K562 (cell line): ENCODE measurements around the gene AGO3. TPM values are rescaled to one million over a fixed set of nuclear protein-coding genes. Genes with fewer than 3 reads are reported as not detected.

ENCODE experiments used
- BACH1 ChIP-seq: fragments of 200-800 bp; sonication (Bioruptor generic); IDR thresholded peaks from 2 replicates; pipeline ENCODE4 v1.6.1; 2016; ENCODE audit warnings: missing genetic modification characterization, missing compliant biosample characterization
- BMI1 ChIP-seq: fragments of 150-350 bp; IDR thresholded peaks from 2 replicates; pipeline ENCODE4 v1.6.1; 2014; ENCODE audit warnings: low read length
- CHD2 ChIP-seq: IDR thresholded peaks from 2 replicates; pipeline ENCODE4 v1.6.1; 2011; ENCODE audit warnings: low read depth, low read length
- FOXJ3 ChIP-seq: sonication (generic); formaldehyde crosslinking; IDR thresholded peaks from 2 replicates; pipeline ENCODE4 v1.4.0; 2020; ENCODE audit warnings: mild to moderate bottlenecking, missing genetic modification reagents
- HSF4 ChIP-seq: fragments of 250-450 bp; sonication (Bioruptor Pico); IDR thresholded peaks from 2 replicates; pipeline ENCODE4 v2.1.2; 2022; ENCODE audit warnings: mild to moderate bottlenecking, moderate library complexity, borderline replicate concordance
- KLF16 ChIP-seq: IDR thresholded peaks from 2 replicates; pipeline ENCODE4 v1.6.1; 2016; ENCODE audit warnings: antibody characterized with exemption
- MAX ChIP-seq: sonication (generic); formaldehyde crosslinking; IDR thresholded peaks from 2 replicates; pipeline ENCODE4 v1.9.0; 2022; ENCODE audit warnings: mild to moderate bottlenecking, missing genetic modification reagents
- MCM7 ChIP-seq, 2 experiments: fragments of 450-650 bp; IDR thresholded peaks; 2 replicates each; pipeline ENCODE4 v1.6.1; 2016 to 2018
- MIER1 ChIP-seq: fragments of 450-650 bp; IDR thresholded peaks from 2 replicates; pipeline ENCODE4 v1.6.1; 2016; ENCODE audit warnings: antibody characterized with exemption, mild to moderate bottlenecking, low read depth
- MTA3 ChIP-seq: fragments of 450-650 bp; formaldehyde crosslinking; IDR thresholded peaks from 2 replicates; pipeline ENCODE4 v1.6.1; 2017; ENCODE audit warnings: mild to moderate bottlenecking, borderline replicate concordance
- NR4A1 ChIP-seq, 2 experiments: fragments of 250-450 bp in 1 of 2; fragments of 450-650 bp in 1 of 2; sonication (Bioruptor Pico) in 1 of 2; IDR thresholded peaks; 2 replicates each; pipeline versions ENCODE4 v1.4.0 to v1.6.1; 2016 to 2020; ENCODE audit warnings: mild to moderate bottlenecking in 2 of 2, missing compliant biosample characterization in 1 of 2, missing genetic modification characterization in 1 of 2, moderate library complexity in 1 of 2
- POLR3G ChIP-seq: IDR thresholded peaks from 2 replicates; pipeline ENCODE4 v1.6.1; 2011; ENCODE audit not compliant: insufficient read length, insufficient replicate concordance; ENCODE audit errors: extremely low read depth
- PPARD ChIP-seq: fragments of 250-450 bp; sonication (Bioruptor Pico); IDR thresholded peaks from 2 replicates; pipeline ENCODE4 v1.8.0; 2022; ENCODE audit warnings: inconsistent platforms, mild to moderate bottlenecking, moderate library complexity
- UBTF ChIP-seq, 2 experiments: IDR thresholded peaks; 2 replicates each; pipeline ENCODE4 v1.6.1; 2012; ENCODE audit warnings: improper control_type of control experiment in 2 of 2, low read depth in 2 of 2, low read length in 2 of 2, borderline replicate concordance in 1 of 2
- ZFP36 ChIP-seq: fragments of 150-350 bp; IDR thresholded peaks from 2 replicates; pipeline ENCODE4 v1.6.1; 2018; ENCODE audit warnings: low read length, low read depth; ENCODE audit not compliant: partially characterized antibody
- ZHX1 ChIP-seq: fragments of 150-350 bp; conservative IDR thresholded peaks from 2 replicates; pipeline ENCODE4 v1.6.1; 2014; ENCODE audit warnings: low read length
- ZNF165 ChIP-seq: fragments of 250-450 bp; sonication (Bioruptor Pico); IDR thresholded peaks from 2 replicates; pipeline ENCODE4 v1.4.0; 2020; ENCODE audit warnings: borderline replicate concordance
- ZNF408 ChIP-seq: fragments of 250-450 bp; sonication (Bioruptor Pico); IDR thresholded peaks from 2 replicates; pipeline ENCODE4 v1.4.0; 2020; ENCODE audit warnings: low read depth, mild to moderate bottlenecking, moderate library complexity
- polyA plus RNA-seq, 8 experiments: library from polyadenylated mRNA; depleted of rRNA in 4 of 8; stranded (reverse) in 5 of 8; unstranded in 3 of 8; fragments of >200 nt; fragmentation: Nextera tagmentation in 2 of 8; fragmentation: Illumina TruSeq in 1 of 8; extraction: Ambion mirVana in 2 of 8; extraction: Trizol in 1 of 8; gene quantifications; 2 replicates each; pipeline versions ENCODE4 v1.2.1 to v1.2.3, GENCODE V29; 2011 to 2014; ENCODE audit warnings: inconsistent platforms in 1 of 8, missing spikeins in 1 of 8
- total RNA-seq, 7 experiments: library from RNA; depleted of rRNA in 6 of 7; stranded (reverse); fragments of >200 nt in 6 of 7; fragmentation: Illumina TruSeq in 2 of 7; extraction: Trizol in 2 of 7; gene quantifications; 2 replicates each; pipeline versions ENCODE4 v1.2.1 to v1.2.3, GENCODE V29; 2011 to 2021; ENCODE audit warnings: low replicate concordance in 1 of 7

The AGO3 gene
- total and polyA plus RNA-seq, 9 of the 15 experiments (the other 6 are each of a cell fraction or from before 2014, with no cell fraction given): 4.5 to 41.5 (median 22.7) TPM

- TF ChIP-seq KLF16: 0 out of 2 replicates have a peak, but pooled peaks have one; percentile 20
- TF ChIP-seq ZHX1: no peak
- TF ChIP-seq ZNF165: no peak
- no peak for TF ChIP-seq PPARD (CRISPR knock-in tag)
- no peak for TF ChIP-seq BMI1
- TF ChIP-seq BACH1 (tag): peak; percentile 98
- TF ChIP-seq MTA3: no peak
- 0 out of 2 replicates have a peak, but pooled peaks have one; percentile 22 for TF ChIP-seq MAX (CRISPR knock-in tag)
- no peak for TF ChIP-seq POLR3G
- TF ChIP-seq ZFP36: no peak
- TF ChIP-seq CHD2: no peak
- TF ChIP-seq ZNF408 (CRISPR knock-in tag): no peak
- no peak for TF ChIP-seq FOXJ3 (CRISPR knock-in tag)
- no peak for TF ChIP-seq UBTF (IDR thresholded peaks at IDR 0.05; ENCODE audit: borderline replicate concordance in 1 of 2, low read depth in 2 of 2, low read length in 2 of 2)
- no peak for TF ChIP-seq MCM7 (IDR thresholded peaks at IDR 0.05)
- no peak for TF ChIP-seq HSF4 (CRISPR knock-in tag)
- TF ChIP-seq MIER1: no peak
- no peak for TF ChIP-seq NR4A1 (CRISPR knock-in tag; IDR thresholded peaks at IDR 0.05)
- TF ChIP-seq NR4A1 (tag; IDR thresholded peaks at IDR 0.05): no peak
Observed at GRCh38 chr1:35894183-35894582, 36.7 kb upstream of the AGO3 start (continued).
